Body of pancreas (tissue), 4 donors: ENCODE results near the gene MRPL45. TPM values are rescaled to one million over a fixed set of nuclear protein-coding genes. Genes with fewer than 3 reads are reported as not detected.

Experiments
- ATAC-seq: fragments of 150-250 bp; one replicate; pipeline ENCODE4 v1.9.1; 2016
- DNase-seq, 4 donors: peaks; one replicate each; pipeline ENCODE4 v3.0.0-alpha.2; 2019
- H3K27ac ChIP-seq, 4 donors: fragments of 200-600 bp; sonication (generic); 1 replicate in 3 of 4; 2 replicates in 1 of 4; pipeline versions ENCODE4 v1.5.1 to v1.6.1; 2016 to 2019; ENCODE audit warnings: mild to moderate bottlenecking in 1 of 4, mixed read lengths in 1 of 4, moderate library complexity in 1 of 4
- H3K27me3 ChIP-seq, 2 donors: fragments of 200-600 bp; sonication (generic); one replicate each; pipeline ENCODE4 v1.6.0; 2016; ENCODE audit warnings: mild to moderate bottlenecking in 1 of 2
- H3K36me3 ChIP-seq, 2 donors: fragments of 200-600 bp; sonication (generic); replicated peaks in 1 of 2; 2 replicates each; pipeline ENCODE4 v1.5.1; 2016; ENCODE audit warnings: low read depth in 2 of 2; ENCODE audit not compliant: insufficient read depth in 1 of 2
- H3K4me1 ChIP-seq: fragments of 200-600 bp; sonication (generic); one replicate; pipeline ENCODE4 v1.6.0; 2016
- H3K4me3 ChIP-seq, 2 donors: fragments of 200-600 bp; sonication (generic); 1 replicate in 1 of 2; 2 replicates in 1 of 2; pipeline ENCODE4 v1.5.1; 2016 to 2019
- H3K9me3 ChIP-seq, 3 donors: fragments of 200-600 bp; sonication (generic); 1 replicate in 2 of 3; 2 replicates in 1 of 3; pipeline ENCODE4 v1.5.1; 2016
- POLR2A ChIP-seq, 3 donors: fragments of 450-650 bp; IDR thresholded peaks; one replicate each; pipeline ENCODE4 v1.6.1; 2016; ENCODE audit warnings: antibody characterized with exemption in 3 of 3, mild to moderate bottlenecking in 2 of 3
- WGBS, 2 donors: methylation state at CpG; one replicate each; pipeline ENCODE4 v1.1.5; 2017; 5-methylcytosine and 5-hydroxymethylcytosine counted together
- intact Hi-C: fragments of 100-400 bp; cut with DNase I; formaldehyde crosslinking; loops from one replicate; pipeline ENCODE4 v1.15.1; 2023
- total RNA-seq, 2 donors: library from RNA; depleted of rRNA; stranded (reverse); fragments of >200 nt; gene quantifications; one replicate each; pipeline ENCODE4 v1.1.0, GENCODE V29; 2016
- TF ChIP-seq, protein P1 (sequence below), 7 experiments: fragments of 450-650 bp in 4 of 7; fragments of 200-600 bp in 3 of 7; sonication (generic) in 3 of 7; IDR thresholded peaks; one replicate each; pipeline ENCODE4 v1.5.1; 2016 to 2019; ENCODE audit warnings: antibody characterized with exemption in 7 of 7

The MRPL45 gene
- total RNA-seq, 2 donors from 2014 or later, result 17.9 to 24.7 TPM

DNA sequence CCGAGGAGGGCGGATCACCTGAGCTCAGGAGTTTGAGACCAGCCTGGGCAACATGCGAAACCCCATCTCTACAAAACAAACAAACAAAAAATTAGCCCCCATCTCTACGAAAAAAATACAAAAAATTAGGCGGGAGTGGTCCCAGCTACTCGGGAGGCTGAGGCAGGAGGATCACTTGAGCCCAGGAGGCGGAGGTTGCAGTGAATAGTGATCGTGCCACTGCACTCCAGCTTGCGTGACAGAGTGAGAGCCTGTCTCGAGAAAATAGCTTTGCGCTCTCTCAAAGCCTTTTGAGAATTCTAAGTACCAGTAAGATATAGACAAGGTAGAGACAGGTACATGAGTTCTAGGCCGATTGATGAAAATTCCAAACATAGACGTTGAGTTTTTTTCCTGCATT, 56.7 kb downstream of the MRPL45 start:
- no peaks in the 10 kb centered on the region for H3K36me3 ChIP-seq
- ATAC-seq, result no peak
- WGBS, 2 donors, result 63 to 64% methylated on average over 13 of the region's 13 CpGs
- no peak for TF ChIP-seq POLR2A (IDR thresholded peaks at IDR 0.05)
- TF ChIP-seq, protein P1, sequence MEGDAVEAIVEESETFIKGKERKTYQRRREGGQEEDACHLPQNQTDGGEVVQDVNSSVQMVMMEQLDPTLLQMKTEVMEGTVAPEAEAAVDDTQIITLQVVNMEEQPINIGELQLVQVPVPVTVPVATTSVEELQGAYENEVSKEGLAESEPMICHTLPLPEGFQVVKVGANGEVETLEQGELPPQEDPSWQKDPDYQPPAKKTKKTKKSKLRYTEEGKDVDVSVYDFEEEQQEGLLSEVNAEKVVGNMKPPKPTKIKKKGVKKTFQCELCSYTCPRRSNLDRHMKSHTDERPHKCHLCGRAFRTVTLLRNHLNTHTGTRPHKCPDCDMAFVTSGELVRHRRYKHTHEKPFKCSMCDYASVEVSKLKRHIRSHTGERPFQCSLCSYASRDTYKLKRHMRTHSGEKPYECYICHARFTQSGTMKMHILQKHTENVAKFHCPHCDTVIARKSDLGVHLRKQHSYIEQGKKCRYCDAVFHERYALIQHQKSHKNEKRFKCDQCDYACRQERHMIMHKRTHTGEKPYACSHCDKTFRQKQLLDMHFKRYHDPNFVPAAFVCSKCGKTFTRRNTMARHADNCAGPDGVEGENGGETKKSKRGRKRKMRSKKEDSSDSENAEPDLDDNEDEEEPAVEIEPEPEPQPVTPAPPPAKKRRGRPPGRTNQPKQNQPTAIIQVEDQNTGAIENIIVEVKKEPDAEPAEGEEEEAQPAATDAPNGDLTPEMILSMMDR (IDR thresholded peaks at IDR 0.05), result no peak
- intact Hi-C loops, result no loop called here
- H3K9me3 ChIP-seq, result no peaks in the 10 kb centered on the region
- H3K4me3 ChIP-seq, result no peak overlapping the region
- no peak overlapping the region for H3K27ac ChIP-seq
- no peaks in the 10 kb centered on the region for H3K27me3 ChIP-seq
- peaks cover 54% of the 10 kb centered on the region for H3K4me1 ChIP-seq
- DNase-seq, result no peak

DNA sequence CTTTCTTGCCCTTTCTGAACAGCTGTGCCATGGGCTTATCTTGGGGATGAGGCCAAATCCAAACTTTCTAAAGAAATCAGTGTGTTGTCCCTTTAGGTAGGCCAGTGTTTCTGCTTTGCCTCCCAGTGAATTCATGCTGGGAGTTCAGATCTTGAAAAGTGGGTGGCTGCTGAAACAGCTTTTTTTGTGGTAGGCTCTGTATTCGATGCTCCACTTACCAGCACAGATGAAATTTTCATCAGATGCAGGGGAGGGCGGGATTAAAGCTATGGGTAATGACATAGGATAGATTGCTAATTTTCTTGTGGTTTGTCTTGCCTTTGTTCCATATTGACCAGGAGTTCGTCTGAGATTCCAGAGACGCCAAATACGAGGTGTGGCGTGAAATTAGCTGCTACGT, 57.5 kb downstream of the MRPL45 start:
- peaks cover 61% of the 10 kb centered on the region for H3K4me1 ChIP-seq
- ATAC-seq, result no peak

DNA sequence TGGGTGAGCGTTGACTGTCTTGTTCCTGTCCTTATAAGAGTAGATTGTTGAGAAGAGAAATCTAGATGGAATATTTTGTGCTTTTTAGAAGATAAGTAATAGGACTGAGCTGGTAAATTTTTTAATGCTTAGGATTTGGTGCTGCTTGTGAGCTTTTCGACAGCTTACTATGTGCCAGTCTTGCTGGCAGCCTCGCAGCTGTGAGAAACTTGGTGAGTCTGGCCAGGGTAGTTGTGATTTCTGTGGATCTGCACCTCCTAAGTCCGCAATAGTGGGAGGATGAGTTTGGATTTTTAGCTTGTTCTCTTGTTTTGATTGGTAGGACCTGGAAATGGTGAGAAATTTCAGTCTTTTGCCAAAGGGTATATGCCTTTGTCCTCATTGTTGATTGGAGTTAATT, 58.3 kb downstream of the MRPL45 start:
- H3K36me3 ChIP-seq, result no peaks in the 10 kb centered on the region
- TF ChIP-seq, protein P1 (IDR thresholded peaks at IDR 0.05), result no peak
- TF ChIP-seq POLR2A (IDR thresholded peaks at IDR 0.05), result no peak
- no peaks in the 10 kb centered on the region for H3K9me3 ChIP-seq
- no peak for DNase-seq
- intact Hi-C loops, result no loop called here
- WGBS, 2 donors, result 78 to 89% methylated on average over 4 of the region's 4 CpGs
- no peaks in the 10 kb centered on the region for H3K27me3 ChIP-seq
- no peak overlapping the region for H3K4me3 ChIP-seq
- no peak overlapping the region for H3K27ac ChIP-seq
- H3K4me1 ChIP-seq, result peaks cover 61% of the 10 kb centered on the region
- no peak for ATAC-seq

More for the DNA sequence above, 57.5 kb downstream of the MRPL45 start:
- no peak overlapping the region for H3K4me3 ChIP-seq
- TF ChIP-seq, protein P1 (IDR thresholded peaks at IDR 0.05), result no peak
- no peak for TF ChIP-seq POLR2A (IDR thresholded peaks at IDR 0.05)
- no peaks in the 10 kb centered on the region for H3K36me3 ChIP-seq
- WGBS, 2 donors, result 57 to 61% methylated on average over 7 of the region's 7 CpGs
- no peak for DNase-seq
- intact Hi-C loops, result no loop called here
- H3K27me3 ChIP-seq, result no peaks in the 10 kb centered on the region
- H3K27ac ChIP-seq, result no peak overlapping the region
- H3K9me3 ChIP-seq, result no peaks in the 10 kb centered on the region

DNA sequence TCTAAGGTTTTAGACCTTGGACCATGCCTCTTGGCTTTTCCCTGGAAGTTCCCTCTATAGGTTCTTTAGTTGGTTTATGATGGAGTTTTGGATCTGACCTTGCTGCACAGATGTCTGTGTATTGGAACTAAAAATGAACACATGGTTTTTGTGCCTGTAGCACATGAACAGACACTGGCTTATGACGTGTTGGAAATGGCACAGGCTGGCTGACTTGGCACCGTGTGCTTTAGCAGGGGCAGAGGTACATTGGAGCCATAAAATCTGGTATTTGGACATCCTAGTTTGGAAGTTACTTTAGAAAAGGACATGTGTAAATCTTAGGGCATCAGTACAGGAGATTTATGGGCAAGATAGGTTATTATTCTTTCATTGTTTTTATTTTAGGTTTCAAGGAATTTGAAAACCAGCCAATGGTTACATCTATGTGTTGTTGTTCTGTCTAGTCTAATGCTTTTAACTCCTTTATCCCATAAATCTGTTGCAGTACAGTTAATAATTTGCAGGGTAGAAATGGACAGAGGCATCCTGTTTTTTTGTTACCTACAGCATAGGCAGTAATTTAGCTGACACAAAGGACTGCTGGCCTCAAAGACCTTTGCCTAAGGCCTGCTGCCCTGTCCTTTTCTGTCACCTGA, 60.6 kb downstream of the MRPL45 start:
- peak in 1 of 4 donors; percentile 7 for DNase-seq
- Histone ChIP-seq H3K27ac (peak overlapping the region in 2 of 4 donors; percentile 5 to 8), H3K9me3 (no peaks in the 10 kb centered on the region), H3K4me3 (no peak overlapping the region), H3K36me3 (no peaks in the 10 kb centered on the region), H3K4me1 (peaks cover 61% of the 10 kb centered on the region), H3K27me3 (no peaks in the 10 kb centered on the region)
- 14 to 41% methylated on average over 2 of the region's 2 CpGs for WGBS, 2 donors
- intact Hi-C loops, result no loop called here
- TF ChIP-seq, protein P1 (IDR thresholded peaks at IDR 0.05), result no peak
- TF ChIP-seq POLR2A (IDR thresholded peaks at IDR 0.05), result no peak
- ATAC-seq, result no peak
